GM10266 (cell line): Measurements from ENCODE around the gene HERC2.

ENCODE experiments used
- DNase-seq: peaks from one replicate; pipeline ENCODE4 v3.0.0; 2012; ENCODE audit errors: extremely low spot score
- CTCF ChIP-seq: IDR thresholded peaks from 2 replicates; pipeline ENCODE4 v1.5.1; 2012; ENCODE audit warnings: mild to moderate bottlenecking, low read depth; ENCODE audit not compliant: control insufficient read depth, insufficient read depth; ENCODE audit errors: missing control alignments

Gene HERC2

GRCh38 chr15:28269097-28269496 lies 52.9 kb downstream of the HERC2 start:
- TF ChIP-seq CTCF = no peak

GRCh38 chr15:28267727-28268126 lies 54.3 kb downstream of the HERC2 start:
- DNase-seq = no peak
- TF ChIP-seq CTCF = no peak

More at GRCh38 chr15:28269097-28269496, 52.9 kb downstream of the HERC2 start:
- no peak for DNase-seq

GRCh38 chr15:28265334-28266019 lies 56.5 kb downstream of the HERC2 start:
- DNase-seq = no peak
- TF ChIP-seq CTCF = no peak

GRCh38 chr15:28264166-28264565 lies 57.8 kb downstream of the HERC2 start:
- no peak for TF ChIP-seq CTCF
- DNase-seq = no peak

- no peak for TF ChIP-seq CTCF
These were observed 59.5 kb downstream of the HERC2 start for GRCh38 chr15:28262438-28262837.

GRCh38 chr15:28260722-28261121 lies 61.3 kb downstream of the HERC2 start:
- no peak for TF ChIP-seq CTCF
- no peak for DNase-seq

More at GRCh38 chr15:28262438-28262837, 59.5 kb downstream of the HERC2 start:
- no peak for DNase-seq

- DNase-seq = no peak
- no peak for TF ChIP-seq CTCF
These were observed 61.7 kb downstream of the HERC2 start for GRCh38 chr15:28260317-28260716.
